Hippocampal formation (tissue), 2 donors: ENCODE results near the gene MCHR1.
A peak's percentile ranks its signal among the peaks of the same experiment; 100 is the strongest.

ENCODE experiments used
- DNase-seq, 2 donors: peaks; one replicate each; lab custom pipeline; 2025; lab: John Stamatoyannopoulos, UW

The MCHR1 gene, protein sequence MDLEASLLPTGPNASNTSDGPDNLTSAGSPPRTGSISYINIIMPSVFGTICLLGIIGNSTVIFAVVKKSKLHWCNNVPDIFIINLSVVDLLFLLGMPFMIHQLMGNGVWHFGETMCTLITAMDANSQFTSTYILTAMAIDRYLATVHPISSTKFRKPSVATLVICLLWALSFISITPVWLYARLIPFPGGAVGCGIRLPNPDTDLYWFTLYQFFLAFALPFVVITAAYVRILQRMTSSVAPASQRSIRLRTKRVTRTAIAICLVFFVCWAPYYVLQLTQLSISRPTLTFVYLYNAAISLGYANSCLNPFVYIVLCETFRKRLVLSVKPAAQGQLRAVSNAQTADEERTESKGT

DNA sequence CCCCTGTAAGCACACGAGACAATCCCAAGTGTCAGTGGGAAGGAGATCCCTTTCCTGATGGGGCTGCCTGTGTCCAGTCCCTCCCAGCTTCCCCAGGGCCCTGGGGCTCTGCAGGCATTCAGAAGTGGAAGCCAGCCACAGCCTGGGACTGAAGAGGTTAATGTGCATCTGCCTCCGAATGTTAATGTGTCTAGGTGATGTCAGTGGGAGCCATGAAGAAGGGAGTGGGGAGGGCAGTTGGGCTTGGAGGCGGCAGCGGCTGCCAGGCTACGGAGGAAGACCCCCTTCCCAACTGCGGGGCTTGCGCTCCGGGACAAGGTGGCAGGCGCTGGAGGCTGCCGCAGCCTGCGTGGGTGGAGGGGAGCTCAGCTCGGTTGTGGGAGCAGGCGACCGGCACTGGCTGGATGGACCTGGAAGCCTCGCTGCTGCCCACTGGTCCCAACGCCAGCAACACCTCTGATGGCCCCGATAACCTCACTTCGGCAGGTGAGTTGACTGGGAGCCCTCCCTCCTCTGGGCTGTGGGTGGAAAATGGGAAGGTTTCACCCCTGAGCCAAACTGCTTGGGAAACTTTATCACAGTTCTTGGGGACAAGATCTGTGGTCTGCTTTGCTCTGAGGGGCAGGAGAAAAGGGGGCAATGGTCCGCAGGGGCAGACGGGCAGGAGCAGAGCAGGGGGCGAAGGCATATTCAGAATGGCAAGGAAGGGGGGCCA is at the start of gene MCHR1:
TSS of gene MCHR1 (plus strand) at position 236 of the 715 bp plus-strand sequence. CDS start at position 405, 169 bp downstream.
- DNase-seq, result no peak

DNA sequence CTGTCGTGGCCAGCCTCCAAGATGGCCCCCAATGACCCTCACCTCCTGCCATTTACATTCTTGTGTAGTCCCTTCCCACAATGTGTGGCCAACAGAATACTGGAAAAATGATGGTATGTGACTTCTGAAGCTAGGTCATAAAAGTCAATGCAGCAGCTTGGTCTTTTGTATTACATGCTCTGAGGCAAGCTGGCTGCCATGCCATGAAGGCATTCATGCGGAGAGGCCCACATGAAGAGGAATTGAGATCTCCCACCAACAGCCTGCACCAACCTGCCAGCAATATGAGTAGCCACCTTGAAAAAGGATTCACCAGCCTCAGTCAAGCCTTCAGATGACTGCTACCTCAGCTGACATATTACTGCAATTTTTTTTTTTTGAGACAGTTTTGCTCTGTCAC is 47.4 kb upstream of the MCHR1 start:
- no peak for DNase-seq

DNA sequence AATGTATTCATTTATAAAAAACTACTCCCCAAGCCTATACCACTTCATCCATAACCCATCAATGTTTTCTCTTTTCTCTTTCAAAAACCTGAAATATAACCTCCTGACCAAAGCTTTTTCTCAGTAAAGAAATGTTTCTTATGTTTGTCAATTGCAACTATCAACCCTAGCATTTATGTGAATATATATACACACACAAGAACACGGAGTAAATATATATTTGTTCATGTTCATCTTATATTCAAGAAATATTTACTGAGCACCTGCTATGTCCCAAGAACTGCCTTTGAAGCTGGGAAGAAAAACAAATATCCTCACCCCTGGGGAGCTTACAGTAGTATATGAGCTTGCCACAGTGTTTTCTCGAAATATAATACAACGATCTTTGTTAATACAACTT is 46.2 kb upstream of the MCHR1 start:
- no peak for DNase-seq

DNA sequence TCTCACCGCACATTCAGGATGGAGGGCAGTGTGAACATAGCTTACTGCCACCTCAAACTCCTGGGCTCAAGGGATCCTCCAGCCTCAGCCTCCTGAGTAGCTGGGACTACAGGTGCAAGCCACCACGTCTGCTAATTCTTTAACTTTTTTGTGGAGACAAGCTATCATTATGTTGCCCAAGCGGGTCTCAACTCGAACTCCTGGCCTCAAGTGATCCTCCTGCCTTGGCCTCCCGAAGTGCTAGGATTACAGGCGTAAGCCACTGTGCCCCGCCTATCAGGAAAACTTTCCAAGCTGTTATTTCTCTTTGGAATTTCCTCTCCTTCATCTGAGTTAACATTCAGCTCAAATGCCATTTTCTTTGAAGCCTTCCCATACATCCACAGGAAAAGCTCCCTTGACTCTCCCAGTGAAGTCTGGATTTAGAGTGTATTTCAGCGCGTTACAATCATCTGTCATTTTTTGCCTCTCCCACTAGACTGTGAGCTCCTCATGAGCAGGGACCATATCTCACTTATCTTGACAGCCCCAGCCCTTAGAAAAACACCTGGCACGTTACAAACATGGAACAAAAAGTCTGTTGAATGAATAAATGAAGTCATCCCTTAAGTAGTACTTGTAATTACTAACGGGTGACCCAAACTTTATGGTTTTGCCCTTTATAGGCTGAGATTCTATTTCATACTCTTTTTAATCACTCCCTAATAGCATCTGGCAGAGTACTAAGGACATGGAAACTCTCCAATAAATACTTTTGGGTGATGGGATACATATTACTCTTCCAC is 45.0 kb upstream of the MCHR1 start:
- DNase-seq, result no peak

DNA sequence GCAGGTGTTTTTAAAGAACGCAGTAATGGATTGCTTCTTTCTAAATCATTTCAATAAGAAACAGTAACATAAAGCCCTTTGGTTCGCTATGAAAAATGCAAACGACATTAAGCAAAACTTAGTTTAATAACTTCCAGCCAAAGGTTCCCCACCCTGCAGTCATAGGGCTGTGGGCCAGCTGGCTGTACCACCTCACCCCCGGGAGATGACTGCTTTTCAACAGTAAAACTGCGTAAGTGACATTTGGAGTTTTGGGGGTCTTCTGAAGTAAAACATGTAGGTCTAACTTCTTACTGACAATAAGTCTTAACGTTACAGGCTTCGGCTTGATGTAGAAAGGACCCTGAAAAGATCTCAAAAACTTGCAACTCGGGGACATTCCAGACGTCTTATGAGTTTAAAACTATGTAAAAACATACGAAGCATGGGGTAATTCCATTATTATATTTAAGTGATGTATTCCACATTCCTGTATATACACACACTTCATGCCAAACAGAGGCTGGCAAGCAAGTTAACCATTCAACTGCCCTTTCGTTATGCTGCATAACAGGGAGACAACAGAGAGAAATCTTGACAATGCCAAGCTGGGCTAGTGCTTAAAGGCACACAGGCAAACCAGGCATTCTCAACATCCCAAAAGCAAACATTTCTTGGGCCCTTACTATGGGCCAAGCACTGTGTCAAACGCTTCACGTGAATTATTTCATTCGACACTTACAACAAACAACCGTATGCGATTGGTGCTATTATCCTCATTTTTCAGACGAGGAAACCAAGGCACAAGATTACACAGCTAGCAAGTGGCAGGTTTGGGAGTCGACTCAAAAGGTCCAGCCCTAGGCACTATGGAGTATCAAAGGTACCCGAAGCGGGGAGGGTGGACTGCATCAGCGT is 44.0 kb upstream of the MCHR1 start:
- DNase-seq, result no peak

DNA sequence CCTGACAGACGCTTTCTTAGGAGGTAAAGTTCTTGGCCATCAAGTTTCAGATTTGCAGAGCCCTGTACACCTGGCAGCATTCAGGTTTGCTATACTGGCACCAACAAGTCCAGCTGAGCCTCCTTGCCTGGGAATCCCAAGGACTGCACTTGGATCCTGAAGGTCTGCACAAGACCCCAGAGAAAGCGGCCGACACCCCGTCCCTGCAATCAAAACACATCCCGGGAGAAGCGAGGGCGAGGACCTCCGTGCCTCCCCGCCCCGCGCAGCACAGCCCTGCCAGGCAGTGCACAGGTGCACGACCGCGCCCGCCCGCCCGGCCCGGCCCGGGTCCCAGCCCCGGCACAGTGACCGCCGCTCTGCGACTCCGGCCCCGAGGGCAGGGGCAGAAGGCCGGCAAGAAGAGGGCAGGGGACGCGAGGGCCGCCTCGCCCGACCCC is 43.3 kb upstream of the MCHR1 start:
- no peak for DNase-seq

DNA sequence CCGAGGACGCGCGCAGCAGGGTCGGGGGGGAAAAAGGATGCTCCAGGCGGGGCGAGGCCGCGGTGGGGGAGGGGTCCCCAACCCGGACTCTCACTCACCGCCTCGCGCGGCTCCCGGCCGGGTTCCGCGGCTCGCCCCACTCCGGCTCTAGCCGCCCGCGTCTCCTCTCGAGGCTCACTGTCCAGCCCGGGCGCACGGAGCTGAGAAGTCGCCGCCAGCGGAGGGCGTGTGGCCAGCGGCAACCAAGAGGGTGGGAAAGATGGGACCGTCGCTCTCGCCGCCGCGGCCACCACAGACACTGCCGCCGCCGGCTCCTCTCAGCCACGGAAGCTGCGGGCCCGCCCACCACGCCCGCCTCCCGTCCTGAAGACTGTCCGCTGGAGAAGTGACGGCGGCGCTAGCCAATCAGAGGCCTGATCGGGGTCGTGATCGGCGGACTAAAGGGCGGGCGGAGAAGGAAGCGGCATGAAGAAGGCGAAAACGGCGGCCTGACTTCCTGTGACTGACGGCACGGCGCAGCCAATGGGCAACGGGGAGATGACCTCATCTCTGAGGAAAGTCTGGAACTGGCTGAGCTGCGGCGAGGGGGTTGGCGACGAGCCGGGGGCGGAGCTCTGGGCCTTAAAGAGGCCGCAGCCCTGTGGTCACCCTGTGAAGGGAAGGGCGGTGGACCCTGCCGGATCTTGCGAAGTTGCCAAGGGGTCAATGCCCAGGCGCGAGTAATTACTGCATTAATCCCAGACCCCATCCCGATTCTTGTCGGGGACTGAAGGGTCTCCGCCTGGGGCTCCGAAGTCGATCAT is 42.7 kb upstream of the MCHR1 start, which contains the start of gene MRTFA:
TSS of gene MRTFA (minus strand) at position 340 of the 803 bp plus-strand sequence.
- DNase-seq, result peak; percentile 100

DNA sequence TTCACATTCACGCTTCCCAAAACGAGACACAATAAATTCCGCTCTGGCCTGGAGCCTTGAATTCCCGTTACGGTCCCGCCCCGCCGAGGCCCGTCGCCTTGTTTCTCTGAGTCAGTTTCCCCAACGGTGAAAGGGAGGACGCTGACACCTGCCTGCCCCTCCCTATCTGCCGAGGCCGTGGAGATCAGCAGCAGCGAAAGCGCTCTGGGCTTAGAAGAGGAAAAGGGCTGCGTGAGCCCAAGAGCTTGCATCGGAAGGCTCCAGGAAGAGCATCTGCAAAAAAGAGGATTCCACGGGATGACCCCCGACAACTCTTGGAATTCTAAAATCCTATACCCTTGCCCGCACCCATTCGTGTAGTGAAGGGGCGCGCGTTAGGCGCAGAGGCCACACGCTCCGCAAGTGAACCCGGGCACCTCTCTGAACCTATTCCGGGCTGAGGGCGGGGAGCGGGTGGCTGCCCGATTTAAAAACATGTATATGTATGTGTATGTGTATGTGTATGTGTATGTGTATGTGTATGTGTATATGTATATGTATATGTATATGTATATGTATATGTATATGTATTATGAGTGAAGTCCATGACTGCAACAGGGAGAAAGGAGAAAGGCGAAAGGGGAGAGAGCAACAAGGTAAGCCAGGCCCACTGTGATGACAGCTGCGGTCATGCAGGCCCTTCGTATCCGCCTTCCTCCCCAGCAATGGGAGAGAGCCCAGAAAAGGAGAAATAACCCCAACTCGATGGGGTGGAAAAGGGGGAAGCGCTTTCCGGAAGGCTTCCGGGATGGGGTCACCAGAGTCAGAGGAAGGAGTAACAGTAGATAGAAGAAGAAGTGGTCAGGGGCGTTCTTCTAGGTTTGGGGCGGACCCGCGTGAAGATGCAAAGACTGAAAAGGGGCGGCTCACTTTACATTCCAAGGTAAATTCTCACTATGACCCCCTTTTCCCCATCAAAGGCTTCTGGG is 41.8 kb upstream of the MCHR1 start:
- DNase-seq, result no peak

DNA sequence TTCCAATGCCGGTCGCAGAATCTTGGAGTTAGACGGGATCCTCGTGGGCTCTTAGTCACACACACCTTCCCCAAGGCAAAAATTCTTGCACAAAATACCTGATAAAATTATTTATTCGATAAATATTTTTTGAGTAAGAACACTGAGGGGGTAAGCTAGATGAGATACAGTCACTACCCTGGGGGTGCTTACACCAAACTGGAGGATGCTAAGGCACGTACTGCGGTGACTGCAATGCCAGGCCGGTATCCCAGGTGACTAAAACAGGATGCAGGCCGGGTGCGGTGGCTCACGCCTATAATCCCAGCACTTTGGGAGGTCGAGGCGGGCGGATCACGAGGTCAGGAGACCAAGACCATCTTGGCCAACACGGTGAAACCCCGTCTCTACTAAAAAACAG is 41.0 kb upstream of the MCHR1 start:
- no peak for DNase-seq

DNA sequence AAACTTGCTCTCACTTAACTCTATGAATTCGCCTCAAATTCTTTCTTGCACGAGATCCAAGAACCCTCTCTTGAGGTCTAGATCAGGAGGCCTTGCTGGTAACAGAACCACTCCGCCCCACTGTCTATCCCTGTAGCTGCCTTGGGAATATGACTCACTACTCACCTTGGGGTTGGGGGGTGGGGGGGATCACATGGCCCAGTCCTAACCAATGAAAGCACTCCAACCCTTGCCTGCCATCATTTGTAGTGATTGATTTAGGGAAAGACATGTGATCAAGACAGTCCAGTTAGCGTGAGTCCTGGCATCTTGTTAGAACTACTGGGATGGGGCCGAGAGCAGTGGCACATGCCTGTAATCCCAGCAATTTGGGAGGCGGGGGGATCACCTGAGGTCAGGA is 38.0 kb upstream of the MCHR1 start:
- DNase-seq, result no peak

DNA sequence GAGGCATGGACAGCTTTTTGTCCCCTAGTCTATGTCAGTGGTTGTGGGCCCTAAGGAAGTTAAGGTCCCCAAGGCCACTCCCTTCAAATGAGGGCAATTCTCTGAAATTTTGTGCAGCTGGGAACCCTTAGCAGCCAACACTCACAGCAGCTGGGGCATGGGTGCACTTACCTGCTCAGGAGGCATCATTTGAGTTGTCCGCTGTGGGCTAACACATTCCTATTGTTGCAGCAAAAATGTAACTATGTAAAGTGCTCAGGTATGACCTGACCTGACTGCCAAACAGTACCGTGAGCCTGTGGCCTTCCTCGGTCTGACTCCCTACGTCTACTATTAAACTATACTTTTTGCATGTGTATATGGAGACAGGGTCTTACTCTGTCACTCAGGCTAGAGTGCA is 37.0 kb upstream of the MCHR1 start:
- no peak for DNase-seq

DNA sequence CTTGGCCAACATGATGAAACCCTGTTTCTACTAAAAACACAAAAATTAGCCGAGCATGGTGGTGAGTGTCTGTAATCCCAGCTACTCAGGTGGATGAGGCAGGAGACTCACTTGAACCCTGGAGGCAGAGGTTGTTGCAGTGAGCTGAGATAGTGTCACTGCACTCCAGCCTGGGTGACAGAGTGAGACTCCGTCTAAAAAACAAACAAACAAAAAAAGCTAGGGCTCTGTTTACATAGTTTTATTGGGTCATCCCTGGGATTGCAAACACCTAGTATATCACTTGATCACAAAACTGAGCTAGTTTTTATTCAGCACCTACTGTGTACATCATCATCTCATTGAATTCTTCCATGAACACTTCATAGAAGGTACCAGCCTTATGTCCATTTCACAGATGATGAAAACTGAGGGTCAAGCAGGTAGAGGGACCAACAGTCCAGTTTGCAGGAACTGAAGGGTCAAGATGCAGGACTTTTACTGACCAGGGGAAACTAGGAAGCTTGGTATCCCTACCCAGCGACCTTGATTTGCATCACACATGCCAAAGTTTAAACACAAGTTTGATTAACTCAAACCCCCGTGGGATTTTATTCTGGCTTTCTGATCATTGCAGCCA is 33.6 kb upstream of the MCHR1 start:
- DNase-seq, result no peak

DNA sequence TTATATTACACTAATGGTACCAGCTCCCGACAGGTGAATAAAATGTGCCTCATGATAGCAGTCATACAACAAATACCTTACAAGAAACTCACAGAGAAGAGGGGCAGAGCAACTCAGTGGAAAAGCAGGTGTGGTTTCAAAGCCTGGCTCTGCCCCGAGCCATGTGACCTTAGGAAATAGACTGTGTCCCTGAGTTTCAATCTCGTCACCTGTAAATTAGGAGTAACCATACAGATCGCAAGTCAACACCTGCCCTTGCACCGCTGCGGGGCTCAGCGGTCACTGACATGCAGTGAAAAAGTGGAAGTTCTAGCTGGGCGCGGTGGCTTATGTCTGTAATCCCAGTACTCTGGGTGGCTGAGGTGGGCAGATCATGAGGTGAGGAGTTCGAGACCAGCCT is 30.9 kb upstream of the MCHR1 start:
- no peak for DNase-seq

DNA sequence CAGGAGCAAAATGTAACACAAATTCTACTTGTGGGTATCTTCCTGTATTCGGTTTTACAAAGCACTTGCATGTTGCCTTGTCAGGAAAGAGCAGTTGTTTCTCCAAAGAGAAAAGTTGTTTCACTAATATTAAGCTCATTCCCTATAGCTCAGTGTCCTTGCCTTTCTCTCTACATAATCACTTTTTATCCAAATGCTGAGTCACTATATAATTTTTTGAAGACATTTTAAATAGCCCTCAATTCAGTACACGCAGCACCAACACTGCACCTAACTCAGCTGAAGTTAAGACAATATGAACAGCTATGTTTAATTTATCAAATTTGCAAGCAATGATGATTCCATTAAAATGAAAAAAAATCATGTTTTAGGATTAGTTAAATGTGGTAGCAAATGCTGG is 28.2 kb upstream of the MCHR1 start:
- DNase-seq, result no peak

DNA sequence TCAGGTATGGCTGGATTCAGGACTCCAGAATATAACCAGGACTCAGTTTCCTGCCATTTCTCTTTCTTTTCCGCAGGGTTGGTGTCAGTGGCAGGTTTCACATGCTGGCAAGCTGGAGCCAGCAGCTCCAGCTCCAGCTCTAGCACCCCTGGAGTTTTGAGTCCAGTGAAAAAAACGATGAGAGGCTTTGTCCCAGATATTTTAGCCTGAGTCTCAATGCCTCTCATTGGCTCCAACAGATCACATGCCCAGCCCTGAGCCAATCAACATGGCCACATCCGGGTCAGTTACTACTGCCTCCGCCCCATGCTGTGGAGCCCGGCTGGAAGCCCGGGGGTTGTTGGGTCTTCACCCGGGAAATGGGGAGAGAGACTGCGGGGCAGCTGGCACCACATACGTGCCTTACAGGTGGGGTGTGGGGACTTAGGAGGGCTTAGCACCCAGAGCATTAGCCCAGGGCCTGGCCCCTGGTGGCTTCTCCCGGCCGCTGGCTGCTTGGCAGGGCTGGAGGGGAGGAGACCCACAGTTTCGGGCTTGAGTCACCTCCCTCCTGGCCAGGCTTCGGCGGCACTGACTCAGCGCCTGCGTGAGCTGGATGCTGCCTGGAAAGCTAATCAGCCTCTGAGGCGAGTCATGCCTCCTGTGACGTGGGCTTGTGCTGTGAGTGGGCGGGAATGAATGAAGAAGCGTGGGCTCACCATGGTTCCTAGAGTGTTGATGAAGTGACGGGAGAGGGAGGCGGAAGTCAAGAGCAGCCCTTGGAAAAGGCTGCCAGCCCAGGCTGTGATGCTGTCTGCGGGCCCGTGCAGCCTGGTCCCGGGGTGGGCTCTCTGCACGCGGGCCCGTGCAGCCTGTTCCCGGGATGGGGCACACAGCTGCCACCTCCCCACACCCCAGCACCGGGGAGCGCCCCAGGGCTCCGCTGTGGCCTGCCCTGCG is 27.5 kb upstream of the MCHR1 start:
- DNase-seq, result peak; percentile 97 to 99

DNA sequence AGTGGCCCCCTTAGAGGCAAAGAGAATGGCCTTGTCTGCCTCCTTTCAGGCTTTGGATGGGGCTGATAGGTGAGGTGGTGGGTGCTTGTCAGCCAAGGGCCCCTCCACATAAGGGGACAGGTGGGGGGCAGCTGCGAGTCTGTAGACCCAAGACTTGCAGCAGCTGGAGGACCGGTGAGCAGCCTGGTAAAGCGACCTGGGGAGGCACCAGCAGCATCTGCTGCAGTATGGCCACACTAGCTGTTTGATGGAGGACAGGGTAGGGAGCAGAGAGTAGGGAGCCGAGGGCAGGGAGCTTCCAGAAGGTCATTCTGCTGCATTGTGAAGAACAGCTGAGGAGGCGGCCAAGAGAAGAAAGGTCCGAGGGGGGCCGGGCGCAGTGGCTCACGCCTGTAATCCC is 25.9 kb upstream of the MCHR1 start:
- no peak for DNase-seq

DNA sequence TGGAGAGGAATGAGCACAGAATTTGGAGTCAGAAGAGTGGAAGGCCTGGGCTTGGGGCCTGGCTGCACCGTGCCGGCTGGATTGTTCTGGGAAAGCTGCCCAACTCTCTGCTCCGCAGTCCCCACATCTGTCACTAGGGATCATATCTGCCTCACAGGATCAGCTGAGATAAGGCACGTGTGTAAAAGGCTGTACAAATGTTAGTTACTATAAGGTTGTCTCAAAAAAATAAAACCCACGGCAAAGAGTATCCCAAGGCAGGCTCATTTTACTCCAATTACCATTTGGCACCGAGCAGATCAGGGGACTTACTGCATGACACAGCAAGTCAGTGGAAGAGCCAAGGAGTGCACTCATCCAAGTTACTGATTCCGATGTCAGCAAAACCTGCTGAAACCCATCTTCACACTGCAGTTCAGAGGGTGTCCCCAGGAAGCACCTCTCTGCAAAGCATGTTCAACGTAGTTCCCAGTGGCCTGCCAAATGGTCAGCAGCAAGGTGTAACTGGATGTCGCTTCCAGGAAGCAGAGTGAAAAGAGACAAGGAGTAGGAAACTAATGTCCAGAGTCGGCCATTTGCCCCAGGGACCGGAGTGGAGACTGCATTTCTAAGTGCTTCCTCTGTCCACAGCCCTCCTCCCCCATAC is 24.6 kb upstream of the MCHR1 start:
- DNase-seq, result peak; percentile 25 to 63
